OCI-LY1 (cell line): ENCODE measurements around the gene MEIS1.

Source experiments
- H2AFZ ChIP-seq: fragments of 200-600 bp; sonication (generic), shearing (Covaris generic); 2 replicates; pipeline ENCODE4 v1.6.0; 2014; ENCODE audit warnings: antibody characterized with exemption, mild to moderate bottlenecking, low read length
- H3F3A ChIP-seq: fragments of 200-600 bp; sonication (generic), shearing (Covaris generic); 2 replicates; pipeline ENCODE4 v1.6.0; 2014; ENCODE audit warnings: mild to moderate bottlenecking, antibody characterized with exemption, low read length, moderate library complexity; ENCODE audit not compliant: insufficient read depth
- H3K27ac ChIP-seq: fragments of 200-600 bp; sonication (generic); 2 replicates; pipeline ENCODE4 v1.5.1; 2014; ENCODE audit warnings: low read length, mixed run types, mild to moderate bottlenecking, low read depth; ENCODE audit not compliant: poor library complexity, severe bottlenecking
- H3K27me3 ChIP-seq: fragments of 200-600 bp; sonication (generic); 2 replicates; pipeline ENCODE4 v1.6.0; 2014; ENCODE audit warnings: antibody characterized with exemption, mild to moderate bottlenecking, low read length, moderate library complexity; ENCODE audit not compliant: insufficient read depth
- H3K36me3 ChIP-seq: fragments of 200-600 bp; sonication (generic); 2 replicates; pipeline ENCODE4 v1.6.1; 2014; ENCODE audit warnings: mild to moderate bottlenecking, antibody characterized with exemption, low read length, moderate library complexity, mixed read lengths; ENCODE audit not compliant: insufficient read depth
- H3K4me1 ChIP-seq: fragments of 200-600 bp; sonication (generic); 2 replicates; pipeline ENCODE4 v1.5.1; 2014; ENCODE audit warnings: mild to moderate bottlenecking, low read length, moderate library complexity; ENCODE audit not compliant: insufficient read depth, severe bottlenecking
- H3K4me2 ChIP-seq: fragments of 200-600 bp; sonication (generic), shearing (Covaris generic); 2 replicates; pipeline ENCODE4 v1.6.1; 2014; ENCODE audit warnings: low read length
- H3K4me3 ChIP-seq: fragments of 200-600 bp; sonication (generic); 2 replicates; pipeline ENCODE4 v1.5.1; 2014; ENCODE audit warnings: low read length, low read depth, mild to moderate bottlenecking, mixed read lengths; ENCODE audit not compliant: poor library complexity, severe bottlenecking
- H3K79me2 ChIP-seq: fragments of 200-600 bp; shearing (Covaris generic); 2 replicates; pipeline ENCODE4 v1.6.1; 2016; ENCODE audit warnings: mixed run types, low read length, mixed read lengths; ENCODE audit not compliant: insufficient read depth
- H3K9ac ChIP-seq: fragments of 200-600 bp; sonication (generic), shearing (Covaris generic); 2 replicates; pipeline ENCODE4 v1.6.1; 2014; ENCODE audit warnings: mild to moderate bottlenecking, low read length, mixed read lengths
- H3K9me2 ChIP-seq: fragments of 200-600 bp; sonication (generic), shearing (Covaris generic); 2 replicates; pipeline ENCODE4 v1.6.1; 2014; ENCODE audit warnings: low read depth, mild to moderate bottlenecking, low read length, mixed read lengths
- H3K9me3 ChIP-seq: fragments of 200-600 bp; shearing (Covaris generic); 2 replicates; pipeline ENCODE4 v1.6.1; 2014; ENCODE audit warnings: low read length, mixed read lengths
- H4K20me1 ChIP-seq: fragments of 200-600 bp; sonication (generic), shearing (Covaris generic); 2 replicates; pipeline ENCODE4 v1.6.0; 2016; ENCODE audit warnings: mild to moderate bottlenecking, low read length; ENCODE audit not compliant: insufficient read depth
- EZH2 ChIP-seq: fragments of 200-600 bp; sonication (generic), shearing (Covaris generic); IDR thresholded peaks from 2 replicates; pipeline ENCODE4 v1.8.0; 2017; ENCODE audit warnings: borderline replicate concordance, mixed run types, mild to moderate bottlenecking, antibody characterized with exemption, low read length, moderate library complexity, mixed read lengths
- TF ChIP-seq, protein P1 (sequence below): fragments of 200-600 bp; sonication (generic), shearing (Covaris generic); IDR thresholded peaks from 2 replicates; pipeline ENCODE4 v1.5.1; 2017; ENCODE audit warnings: mild to moderate bottlenecking, antibody characterized with exemption, low read length, moderate library complexity, mixed read lengths

MEIS1 gene

DNA sequence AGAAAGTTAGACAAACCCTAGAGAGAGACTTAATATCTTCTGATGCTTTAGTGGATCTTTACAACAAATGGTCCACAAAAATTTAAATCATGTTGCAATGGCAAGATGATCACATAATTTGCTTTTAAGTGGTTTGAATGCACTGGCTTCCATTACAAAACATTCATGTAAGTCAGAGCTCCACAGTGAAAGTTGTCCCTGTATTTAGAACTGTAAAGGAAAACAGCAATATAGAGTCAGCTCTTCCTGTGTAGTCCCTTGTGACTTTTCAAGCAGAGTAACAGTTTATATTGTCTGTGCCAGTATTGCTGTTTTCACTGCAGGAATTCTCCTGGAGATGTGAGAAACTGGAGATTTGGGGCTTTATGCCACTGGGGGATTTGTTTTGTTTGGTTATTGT, 77.7 kb downstream of the MEIS1 start:
- Histone ChIP-seq H3F3A (no peaks in the 10 kb centered on the region), H3K36me3 (no peaks in the 10 kb centered on the region), H3K4me2 (no peak overlapping the region), H3K27me3 (no peaks in the 10 kb centered on the region), H3K79me2 (no peaks in the 10 kb centered on the region), H3K9me3 (no peaks in the 10 kb centered on the region), H3K9ac (no peak overlapping the region), H2AFZ (no peak overlapping the region), H4K20me1 (no peaks in the 10 kb centered on the region), H3K9me2 (no peaks in the 10 kb centered on the region), H3K27ac (no peak overlapping the region), H3K4me3 (no peak overlapping the region), H3K4me1 (no peaks in the 10 kb centered on the region)
- no peak for TF ChIP-seq EZH2
- TF ChIP-seq, protein P1, sequence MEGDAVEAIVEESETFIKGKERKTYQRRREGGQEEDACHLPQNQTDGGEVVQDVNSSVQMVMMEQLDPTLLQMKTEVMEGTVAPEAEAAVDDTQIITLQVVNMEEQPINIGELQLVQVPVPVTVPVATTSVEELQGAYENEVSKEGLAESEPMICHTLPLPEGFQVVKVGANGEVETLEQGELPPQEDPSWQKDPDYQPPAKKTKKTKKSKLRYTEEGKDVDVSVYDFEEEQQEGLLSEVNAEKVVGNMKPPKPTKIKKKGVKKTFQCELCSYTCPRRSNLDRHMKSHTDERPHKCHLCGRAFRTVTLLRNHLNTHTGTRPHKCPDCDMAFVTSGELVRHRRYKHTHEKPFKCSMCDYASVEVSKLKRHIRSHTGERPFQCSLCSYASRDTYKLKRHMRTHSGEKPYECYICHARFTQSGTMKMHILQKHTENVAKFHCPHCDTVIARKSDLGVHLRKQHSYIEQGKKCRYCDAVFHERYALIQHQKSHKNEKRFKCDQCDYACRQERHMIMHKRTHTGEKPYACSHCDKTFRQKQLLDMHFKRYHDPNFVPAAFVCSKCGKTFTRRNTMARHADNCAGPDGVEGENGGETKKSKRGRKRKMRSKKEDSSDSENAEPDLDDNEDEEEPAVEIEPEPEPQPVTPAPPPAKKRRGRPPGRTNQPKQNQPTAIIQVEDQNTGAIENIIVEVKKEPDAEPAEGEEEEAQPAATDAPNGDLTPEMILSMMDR, result no peak

DNA sequence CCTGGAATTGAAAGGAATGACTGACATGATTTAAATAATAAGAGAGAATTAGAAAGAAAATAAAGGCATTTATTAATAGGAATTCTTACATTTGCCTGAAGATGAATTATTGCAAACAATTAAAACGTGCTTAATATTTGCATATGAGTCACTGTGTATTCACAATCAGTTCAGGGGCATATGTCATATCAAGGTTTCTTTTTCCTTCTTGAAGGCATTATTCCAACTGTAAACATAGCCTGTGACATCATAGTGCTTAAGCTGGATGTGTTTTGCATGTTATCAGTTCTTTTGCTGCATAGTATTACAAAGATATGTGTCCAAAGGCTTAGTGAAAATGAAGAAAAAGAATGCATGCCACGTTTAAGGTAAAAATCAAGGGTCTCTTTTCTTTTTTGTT, 80.8 kb downstream of the MEIS1 start:
- H3K27ac ChIP-seq, result no peak overlapping the region
- no peaks in the 10 kb centered on the region for H3K9me3 ChIP-seq
- H4K20me1 ChIP-seq, result no peaks in the 10 kb centered on the region
- H3K27me3 ChIP-seq, result no peaks in the 10 kb centered on the region
- no peaks in the 10 kb centered on the region for H3K36me3 ChIP-seq
- H3K9me2 ChIP-seq, result no peaks in the 10 kb centered on the region
- H3K4me1 ChIP-seq, result no peaks in the 10 kb centered on the region
- no peak for TF ChIP-seq EZH2
- TF ChIP-seq, protein P1, result no peak
- H3K9ac ChIP-seq, result no peak overlapping the region
- H2AFZ ChIP-seq, result no peak overlapping the region
- no peak overlapping the region for H3K4me2 ChIP-seq
- H3K4me3 ChIP-seq, result no peak overlapping the region
- no peaks in the 10 kb centered on the region for H3K79me2 ChIP-seq
- no peaks in the 10 kb centered on the region for H3F3A ChIP-seq

DNA sequence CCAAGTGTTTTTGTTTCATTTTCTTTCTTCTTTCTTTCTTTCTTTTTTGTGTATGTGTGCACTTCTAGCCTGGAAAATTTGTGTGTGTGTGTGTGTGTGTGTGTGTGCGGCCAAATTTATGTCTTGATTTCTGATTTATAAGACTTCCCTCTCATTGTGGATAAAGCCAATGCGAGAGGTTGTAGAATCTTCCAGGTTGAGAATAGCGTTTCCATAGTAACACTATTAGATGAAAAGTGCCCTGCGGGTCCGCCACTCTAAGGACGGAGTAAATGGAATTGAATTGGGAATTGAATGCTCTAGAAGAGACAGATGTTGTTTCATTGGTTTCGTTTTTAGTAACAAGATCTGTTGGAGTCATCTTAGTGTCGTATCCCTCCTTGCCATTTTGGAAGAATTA, 81.6 kb downstream of the MEIS1 start:
- no peaks in the 10 kb centered on the region for H3K79me2 ChIP-seq
- no peaks in the 10 kb centered on the region for H4K20me1 ChIP-seq
- H3K27ac ChIP-seq, result no peak overlapping the region
- no peak overlapping the region for H3K4me2 ChIP-seq
- no peaks in the 10 kb centered on the region for H3F3A ChIP-seq
- no peaks in the 10 kb centered on the region for H3K4me1 ChIP-seq
- H3K4me3 ChIP-seq, result no peak overlapping the region
- no peaks in the 10 kb centered on the region for H3K9me2 ChIP-seq
- no peak overlapping the region for H3K9ac ChIP-seq
- TF ChIP-seq EZH2, result no peak
- TF ChIP-seq, protein P1, result no peak
- no peaks in the 10 kb centered on the region for H3K36me3 ChIP-seq
- H3K9me3 ChIP-seq, result no peaks in the 10 kb centered on the region
- H2AFZ ChIP-seq, result no peak overlapping the region
- no peaks in the 10 kb centered on the region for H3K27me3 ChIP-seq
